NCI-H2029 treated with DMSO at 0.1 percent for 48 hours (cell line): Measurements from ENCODE around the gene CNOT9.

Source experiments
- DNase-seq: peaks from one replicate; lab custom pipeline; 2025; lab: John Stamatoyannopoulos, UW

Gene CNOT9

GRCh38 chr2:218644721-218645120 lies 76.1 kb downstream of the CNOT9 start:
- DNase-seq: no peak

GRCh38 chr2:218645126-218645525 lies 76.5 kb downstream of the CNOT9 start:
- DNase-seq: no peak
